ENCODE results near the gene PARVB.

The PARVB gene

DNA sequence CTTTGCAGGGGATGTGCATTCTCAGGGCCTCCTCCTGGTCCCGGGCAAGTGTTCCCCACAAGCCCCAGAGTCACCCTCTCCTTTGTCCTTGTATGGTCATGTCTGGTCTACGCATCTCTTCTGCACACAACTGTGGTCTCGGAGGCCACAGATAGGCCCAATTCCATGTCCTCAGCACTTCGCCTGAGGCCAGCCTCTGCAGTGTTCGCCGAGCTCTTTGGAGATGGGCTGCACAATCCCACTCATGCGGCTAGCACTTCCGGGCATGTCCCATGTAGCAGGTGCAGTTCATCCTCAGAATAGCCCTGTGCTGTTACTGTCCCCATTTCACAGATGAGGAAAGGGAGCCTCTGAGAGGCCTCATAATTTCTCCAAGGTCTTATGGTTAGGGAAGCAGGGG lies 164.2 kb downstream of the PARVB start:
- DNase-seq, result no peak

DNA sequence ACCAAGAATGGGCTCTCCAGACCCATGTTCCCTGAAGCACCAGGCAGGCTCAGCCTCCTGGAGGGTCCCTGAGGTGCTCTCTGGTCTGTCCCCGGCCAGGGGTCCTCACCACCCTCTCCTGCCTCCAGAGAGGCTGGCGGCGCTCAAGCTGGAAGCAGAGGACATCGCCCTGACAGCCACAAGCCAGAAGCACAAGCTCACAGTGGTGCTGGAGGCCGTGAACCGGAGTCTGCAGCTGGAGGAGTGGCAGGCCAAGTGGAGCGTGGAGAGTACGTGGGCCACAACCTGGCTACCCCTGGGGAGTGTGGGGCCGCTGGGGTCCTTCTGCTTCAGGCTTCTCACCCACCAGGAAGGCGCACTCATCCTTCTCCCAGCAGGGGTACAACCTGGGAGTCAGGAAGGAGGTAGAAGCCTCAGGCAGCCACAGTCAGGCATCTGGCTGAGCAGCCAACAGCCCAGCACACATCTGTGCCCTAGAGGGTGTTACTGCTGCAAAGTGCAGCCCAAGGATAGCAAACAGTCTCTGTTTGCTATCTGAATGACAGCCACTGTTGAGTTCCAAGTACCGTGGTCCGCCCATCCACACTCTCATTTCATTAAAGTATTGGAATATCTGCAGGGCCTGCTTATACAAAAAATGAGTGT lies 165.0 kb downstream of the PARVB start:
- no peak for DNase-seq

DNA sequence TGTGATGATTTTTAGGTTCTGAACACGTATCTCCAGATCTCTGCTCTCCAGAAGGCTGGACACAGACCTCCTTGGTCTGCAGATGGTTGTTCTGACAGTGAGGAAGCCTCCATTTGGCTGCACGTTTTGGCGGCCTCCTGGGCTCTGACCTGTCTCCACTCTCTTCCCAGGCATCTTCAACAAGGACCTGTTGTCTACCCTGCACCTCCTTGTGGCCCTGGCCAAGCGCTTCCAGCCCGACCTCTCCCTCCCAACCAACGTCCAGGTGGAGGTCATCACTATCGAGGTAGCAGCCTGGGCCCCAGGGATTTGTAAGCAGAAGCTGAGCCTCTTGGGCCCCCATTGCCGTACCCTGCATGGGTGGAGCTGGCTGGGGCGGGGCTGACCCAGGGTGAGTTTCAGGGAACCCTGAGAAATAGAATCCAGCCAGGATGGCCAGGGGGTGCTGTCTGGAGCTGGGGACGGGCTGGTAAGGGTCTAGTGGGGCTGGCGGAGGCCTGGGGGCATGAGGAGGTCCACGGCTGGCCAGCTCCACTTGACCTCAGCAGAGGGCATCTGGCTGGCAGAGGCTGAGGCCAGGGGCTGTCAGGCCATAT lies 166.4 kb downstream of the PARVB start:
- DNase-seq, result no peak

DNA sequence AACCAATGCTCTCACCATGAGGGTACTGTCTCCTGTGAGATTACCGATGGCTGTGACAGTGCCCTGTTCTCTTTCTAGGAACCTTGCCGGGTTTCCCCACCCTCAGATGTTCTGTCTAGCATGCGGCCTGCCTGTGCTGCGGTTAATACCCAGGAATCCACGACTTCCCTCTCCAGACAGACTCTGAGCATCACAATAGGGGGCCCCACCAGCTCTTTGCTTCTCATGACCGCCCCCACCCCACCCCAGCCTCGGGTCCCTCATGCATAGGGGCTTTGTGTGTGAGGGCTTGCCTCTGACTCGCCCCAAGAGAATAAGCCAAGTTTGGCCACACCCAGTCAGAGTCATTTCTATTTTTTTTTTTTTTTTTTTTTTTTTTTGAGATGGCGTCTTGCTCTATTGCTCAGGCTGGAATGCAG lies 166.9 kb downstream of the PARVB start:
- no peak for DNase-seq

DNA sequence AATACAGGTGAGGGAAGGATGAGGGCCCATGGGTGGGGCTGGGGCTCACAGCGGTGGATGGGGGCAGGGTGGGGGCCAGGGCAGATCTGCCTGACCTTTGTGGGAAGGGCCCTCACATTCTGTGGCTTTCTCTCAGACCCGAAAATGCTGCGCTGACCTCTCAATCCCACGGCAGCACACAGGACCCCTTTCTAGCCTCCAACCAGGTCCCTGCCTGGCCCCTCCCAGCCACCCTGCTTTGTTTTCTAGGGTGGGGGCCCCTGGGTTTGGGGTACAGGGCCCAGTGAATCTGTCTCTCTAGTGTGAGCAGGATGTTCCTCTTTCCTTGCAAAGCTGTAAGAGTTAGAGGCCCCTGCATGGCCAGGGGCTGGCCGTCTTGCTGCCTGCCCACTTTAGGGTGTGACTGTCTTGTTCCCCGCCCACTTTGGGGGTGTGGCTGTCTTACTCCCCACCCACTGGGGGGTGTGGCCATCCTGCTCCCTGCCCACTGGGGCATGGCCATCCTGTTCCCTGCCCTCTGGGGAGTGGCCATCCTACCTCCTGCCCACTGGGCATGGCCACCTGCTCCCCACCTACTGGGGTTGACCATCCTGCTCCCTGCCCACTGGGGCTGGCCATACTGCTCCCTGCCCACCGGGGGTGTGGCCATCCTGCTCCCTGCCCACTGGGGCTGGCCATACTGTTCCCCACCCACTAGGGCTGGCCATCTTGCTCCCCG lies 168.2 kb downstream of the PARVB start:
- no peak for DNase-seq

DNA sequence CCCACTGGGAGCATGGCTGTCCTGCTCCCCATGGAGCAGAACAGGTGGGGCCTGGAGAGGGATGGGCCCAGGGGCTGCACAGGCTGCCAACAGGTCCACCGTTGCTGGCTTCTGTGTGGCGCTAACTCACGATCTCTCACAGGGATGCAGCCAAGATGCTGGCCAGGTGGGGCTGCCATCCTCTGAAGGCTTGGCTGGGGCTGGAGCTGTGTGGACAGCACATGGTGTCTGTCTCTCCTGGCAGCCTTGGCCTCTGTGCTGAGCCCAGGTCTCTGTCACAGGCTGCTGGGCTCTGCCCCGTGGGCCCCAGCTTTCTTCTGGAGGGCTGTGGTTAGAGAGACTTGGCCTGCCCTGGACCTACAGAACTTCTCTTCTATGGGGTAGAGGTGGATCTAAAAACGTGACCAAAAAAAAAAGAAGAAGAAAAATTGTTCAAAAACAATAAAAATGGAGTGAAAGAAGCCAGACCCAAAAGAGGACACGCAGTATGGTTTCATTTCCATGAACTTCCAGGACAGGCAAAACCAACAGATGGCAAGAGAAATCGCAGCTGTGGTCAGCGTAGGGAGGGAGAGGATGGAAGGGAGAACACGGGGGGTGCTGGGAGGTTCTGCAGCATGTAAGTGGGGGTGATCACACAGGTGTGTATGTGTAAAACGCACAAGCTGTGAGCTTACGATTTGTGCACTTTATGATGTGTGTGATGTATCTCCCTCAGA lies 168.9 kb downstream of the PARVB start:
- DNase-seq, result no peak

DNA sequence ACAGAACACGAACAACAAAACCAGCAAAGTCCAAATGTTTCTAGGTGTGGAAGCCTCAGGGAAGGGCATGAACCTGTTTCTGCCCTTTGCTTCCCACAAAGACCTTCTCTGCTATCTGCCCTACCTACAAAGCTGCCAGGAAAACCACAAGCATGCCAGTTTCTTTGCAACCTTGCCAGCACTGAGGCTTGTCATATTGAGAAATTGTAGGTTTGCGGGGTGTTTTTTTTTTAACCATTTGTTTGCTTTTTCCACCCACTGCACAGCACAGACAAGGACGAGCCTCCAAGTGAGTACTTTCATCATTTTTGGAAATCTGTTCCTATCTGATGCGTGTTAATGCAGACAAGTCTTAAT lies 169.4 kb downstream of the PARVB start:
- no peak for DNase-seq

DNA sequence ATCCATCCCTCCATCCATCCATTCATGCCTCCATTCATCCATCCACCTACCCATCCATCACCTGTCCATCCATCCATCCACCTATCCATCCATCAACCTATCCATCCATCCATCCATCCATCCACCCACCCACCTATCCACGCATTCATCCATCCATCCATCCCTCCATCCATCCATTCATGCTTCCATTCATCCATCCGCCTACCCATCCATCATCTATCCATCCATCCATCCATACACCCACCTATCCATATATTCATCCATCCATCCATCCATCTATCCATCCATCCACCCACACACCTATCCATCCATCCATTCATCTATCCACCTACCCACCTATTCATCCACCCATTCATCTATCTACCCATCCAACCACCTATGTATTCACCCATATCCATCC lies 170.5 kb downstream of the PARVB start:
- no peak for DNase-seq

DNA sequence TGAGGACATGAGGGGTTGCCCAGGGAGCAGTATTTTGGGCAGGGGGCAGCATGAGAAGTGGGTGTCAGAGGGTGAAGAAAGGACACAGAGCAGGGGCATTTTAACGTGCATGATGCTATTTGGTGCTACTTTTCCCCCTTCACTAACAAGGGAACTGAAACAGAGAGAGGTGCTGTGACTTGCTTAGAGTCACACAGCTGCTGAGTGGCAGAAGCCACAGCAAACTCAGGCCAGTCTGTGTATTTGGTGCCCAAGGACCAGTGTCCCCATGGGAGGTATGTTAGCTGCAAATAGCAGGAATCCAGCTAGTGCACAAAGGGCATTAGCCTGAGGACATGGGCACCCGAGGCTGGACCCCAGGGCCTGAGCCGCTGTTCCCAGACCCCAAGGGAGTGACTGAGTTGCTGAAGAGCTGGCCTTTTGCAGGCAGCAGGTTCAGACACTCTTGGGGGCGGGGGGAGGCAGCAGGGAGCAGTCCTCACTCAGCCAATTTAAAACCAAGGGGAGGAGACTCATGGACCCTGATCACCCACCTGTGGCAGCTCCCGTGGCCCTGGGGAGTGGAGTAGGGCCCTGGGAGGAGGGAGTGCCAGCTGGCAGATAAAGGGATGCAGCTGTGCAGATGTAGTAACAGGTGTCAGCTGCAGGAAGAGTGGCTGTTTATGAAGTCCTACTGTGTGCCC lies 171.2 kb downstream of the PARVB start:
- DNase-seq, result no peak

DNA sequence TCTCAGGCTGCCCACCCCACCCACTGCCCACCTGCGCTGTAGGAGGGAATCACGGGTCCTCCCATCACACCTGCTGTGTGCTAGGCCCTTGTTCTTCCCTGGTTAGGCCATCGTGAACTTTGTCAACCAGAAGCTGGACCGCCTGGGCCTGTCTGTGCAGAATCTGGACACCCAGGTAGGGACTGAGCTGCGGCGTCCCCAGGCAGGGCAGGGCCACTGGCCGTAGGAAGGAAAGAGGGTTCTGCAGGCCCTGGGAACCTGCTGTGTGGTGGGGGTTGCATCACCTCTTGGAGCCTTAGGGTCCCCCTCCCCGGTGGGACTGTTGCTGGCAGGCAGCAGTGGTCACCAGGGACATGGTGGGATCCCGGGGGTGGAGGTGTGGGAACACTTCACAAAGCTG lies 172.1 kb downstream of the PARVB start:
- DNase-seq, result no peak

DNA sequence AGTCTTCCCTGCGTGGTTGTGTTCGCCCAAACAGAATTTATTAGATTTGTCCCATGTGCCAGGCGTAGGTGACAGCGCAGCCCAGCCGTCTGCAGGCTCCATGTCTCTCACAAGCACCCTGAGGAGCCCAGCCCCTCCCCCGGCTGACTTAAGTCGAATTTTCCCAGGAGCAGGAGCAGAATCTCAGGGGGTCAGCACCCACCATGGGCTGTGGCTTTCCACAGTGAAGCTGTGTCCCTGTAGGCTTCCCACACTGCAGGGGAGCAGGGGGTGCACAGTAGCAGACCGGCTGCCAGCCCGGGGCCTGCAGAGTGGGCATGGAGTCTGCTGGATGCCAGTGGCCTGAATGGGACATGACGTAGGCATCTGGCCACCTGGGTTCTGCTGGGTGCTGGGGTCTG lies 172.6 kb downstream of the PARVB start:
- no peak for DNase-seq

DNA sequence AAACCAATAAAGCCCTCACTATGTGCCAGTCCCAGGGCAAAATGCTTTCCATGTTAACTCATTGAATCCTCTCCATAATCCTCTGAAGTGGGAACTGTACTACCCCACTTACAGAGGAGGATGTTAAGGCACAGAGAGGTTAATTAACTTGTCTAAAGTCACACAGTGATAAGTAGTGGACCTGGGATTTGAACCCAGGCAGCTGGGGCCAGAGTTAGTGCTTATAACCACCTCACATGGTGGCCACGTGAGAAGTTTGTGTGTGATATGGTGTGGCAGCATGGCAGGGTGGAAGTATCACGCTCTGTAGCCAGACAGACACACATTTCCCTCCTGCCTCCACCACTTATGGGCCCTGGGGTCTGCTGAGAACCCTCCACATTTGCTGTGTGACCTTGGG lies 173.2 kb downstream of the PARVB start:
- DNase-seq, result no peak

DNA sequence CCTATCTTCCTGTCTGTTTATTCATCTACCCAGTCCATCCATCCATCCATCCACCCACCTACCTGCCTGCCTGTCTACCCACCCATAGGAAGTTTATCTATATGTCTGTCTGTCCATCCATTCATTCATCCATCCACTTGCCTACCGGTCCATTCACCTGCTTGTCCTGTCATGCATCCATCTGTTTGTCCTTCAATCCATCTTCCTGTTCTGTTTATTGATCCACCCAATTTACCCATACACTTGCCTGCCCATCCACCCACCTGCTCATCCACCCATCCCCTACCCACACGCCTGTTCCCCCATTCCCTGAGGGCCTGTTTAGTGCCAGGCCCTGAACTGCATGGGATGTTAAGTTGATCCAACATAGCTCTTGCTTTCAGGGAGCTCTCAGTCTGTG lies 175.1 kb downstream of the PARVB start:
- DNase-seq, result no peak

DNA sequence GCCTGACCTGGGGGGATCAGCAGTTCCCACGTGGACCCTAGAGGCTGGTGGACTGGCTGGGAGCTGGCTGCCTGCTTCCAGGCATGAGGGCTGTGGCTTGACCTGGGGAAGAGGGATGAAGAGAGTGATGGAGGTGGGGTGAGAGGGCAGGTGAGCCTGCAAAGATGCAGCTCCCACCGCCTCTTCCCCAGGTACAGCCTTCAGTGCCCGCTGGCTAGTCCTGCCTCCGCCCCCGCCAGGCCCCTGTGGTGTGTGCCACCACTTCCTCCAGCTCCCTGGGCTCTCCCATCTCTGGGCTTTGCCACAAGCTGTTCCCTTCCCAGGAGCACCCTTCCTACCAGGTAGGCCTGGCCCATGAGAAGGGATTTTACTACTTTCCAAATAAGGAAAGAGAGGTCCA lies 175.8 kb downstream of the PARVB start:
- no peak for DNase-seq

DNA sequence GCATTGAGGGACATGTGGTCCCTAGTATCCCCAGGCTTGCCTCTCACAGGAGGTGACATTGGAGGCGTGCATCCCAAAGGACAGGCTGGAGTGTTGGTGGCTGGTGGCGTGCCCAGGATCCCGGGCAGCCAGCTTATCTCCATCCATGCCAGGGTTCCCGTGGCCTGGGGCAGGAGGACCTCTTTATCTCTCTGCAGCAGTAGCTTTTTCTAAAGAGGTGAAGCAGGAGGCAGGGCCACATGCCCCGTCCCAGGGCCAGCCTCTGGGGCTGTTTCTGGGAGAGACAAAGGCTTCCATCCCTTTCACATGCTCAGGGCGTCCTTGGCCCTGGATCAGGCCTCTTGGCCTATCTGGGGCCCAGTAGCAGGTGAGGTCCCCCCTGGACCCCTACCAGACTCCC lies 176.3 kb downstream of the PARVB start:
- DNase-seq, result no peak

DNA sequence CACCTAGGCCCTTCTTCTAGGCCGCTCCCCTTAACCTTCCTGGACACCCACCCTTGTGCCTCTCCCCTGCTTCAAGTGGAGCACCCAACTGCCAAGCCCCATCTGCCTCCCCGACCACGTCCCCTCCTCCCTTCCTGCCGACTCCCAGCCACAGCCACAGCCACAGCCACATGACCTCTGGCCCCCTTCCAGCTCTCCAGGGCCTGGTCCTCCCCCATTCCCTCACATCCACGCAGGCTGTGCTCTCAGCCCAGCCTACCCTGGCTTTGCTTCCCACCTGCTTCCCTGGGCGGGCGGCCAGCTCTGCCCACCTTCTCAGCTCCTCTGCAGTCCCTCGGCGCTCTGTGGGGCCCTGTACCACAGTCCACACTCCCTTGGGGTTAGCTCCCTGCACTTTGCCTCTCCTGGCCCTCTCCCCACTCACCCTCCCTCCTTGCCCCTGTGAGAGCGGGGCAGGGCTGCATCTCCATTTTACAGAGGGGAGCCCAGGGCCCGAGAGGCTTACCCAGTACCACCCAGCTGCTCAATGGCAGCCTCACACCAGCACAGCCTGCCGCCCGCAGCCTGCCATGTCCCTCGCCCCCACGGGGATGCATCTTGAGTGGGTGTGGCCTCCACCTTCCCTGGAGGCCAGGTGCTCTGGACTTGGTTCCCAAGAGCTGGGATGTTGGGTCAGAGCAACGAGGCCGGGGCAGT lies 176.9 kb downstream of the PARVB start:
- DNase-seq, result no peak

DNA sequence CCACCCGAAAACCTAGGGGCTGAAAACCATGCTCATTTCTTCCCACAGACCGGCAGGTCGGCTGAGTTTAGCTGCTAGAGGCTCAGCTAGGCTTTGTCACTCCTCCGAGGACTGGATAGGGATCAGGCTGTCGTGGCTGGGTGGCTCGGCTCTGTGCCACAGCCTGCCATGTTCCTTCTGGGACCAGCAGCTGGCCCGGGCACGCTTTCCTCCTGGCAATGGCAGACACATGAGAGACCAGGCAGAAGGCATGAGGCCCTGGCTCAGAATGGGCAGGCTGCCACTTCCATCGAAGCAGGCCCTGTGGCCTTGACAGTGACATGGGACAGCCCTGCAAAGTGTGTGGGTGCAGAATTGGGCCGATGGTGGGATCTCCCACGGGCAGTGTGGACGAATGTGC lies 177.6 kb downstream of the PARVB start:
- DNase-seq, result no peak

DNA sequence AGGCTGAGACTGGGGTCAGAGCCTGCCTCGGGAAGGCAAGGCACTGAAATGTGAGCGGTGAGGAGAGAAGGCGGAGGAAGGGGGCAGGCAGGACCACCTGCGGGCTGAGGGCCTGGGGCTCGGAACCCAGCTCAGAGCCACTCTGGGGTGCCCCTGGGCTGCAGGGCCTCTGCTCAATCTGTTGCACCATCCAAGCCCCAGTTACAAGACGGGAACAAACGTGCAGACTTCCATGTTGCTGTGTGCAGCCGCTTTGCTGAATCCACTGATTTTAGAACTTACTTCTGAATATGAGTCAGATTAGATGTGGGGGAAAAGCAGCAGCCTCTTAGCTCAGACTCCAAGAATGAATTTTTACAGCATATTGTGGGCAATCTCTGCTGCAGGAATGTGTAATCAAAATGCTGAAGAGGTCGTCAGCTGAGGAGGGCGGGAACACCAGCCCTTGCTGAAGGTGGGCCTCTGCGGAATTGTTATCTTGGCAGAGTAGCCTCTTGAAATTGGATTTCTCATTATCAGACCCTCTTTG lies 178.2 kb downstream of the PARVB start:
- DNase-seq, result peak; percentile 30

DNA sequence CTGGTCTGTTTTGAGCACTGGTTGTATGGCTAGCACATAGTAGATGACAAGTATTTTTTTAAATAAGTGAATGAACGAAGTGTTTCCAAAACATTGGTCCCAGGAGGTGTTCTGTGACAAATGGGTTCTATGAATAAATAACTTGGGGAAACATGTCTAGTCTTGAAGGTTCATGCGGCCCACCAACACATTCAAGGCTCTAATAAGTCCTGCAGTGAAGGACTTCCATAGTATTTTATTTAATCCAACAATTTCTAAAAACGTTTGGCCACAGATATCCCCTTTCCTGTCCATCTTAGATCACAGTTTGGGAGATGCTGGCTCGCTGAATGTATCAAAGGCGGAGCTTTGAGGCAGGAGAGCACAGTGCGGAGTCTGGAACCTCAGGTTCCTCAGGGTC lies 179.1 kb downstream of the PARVB start:
- DNase-seq, result no peak

DNA sequence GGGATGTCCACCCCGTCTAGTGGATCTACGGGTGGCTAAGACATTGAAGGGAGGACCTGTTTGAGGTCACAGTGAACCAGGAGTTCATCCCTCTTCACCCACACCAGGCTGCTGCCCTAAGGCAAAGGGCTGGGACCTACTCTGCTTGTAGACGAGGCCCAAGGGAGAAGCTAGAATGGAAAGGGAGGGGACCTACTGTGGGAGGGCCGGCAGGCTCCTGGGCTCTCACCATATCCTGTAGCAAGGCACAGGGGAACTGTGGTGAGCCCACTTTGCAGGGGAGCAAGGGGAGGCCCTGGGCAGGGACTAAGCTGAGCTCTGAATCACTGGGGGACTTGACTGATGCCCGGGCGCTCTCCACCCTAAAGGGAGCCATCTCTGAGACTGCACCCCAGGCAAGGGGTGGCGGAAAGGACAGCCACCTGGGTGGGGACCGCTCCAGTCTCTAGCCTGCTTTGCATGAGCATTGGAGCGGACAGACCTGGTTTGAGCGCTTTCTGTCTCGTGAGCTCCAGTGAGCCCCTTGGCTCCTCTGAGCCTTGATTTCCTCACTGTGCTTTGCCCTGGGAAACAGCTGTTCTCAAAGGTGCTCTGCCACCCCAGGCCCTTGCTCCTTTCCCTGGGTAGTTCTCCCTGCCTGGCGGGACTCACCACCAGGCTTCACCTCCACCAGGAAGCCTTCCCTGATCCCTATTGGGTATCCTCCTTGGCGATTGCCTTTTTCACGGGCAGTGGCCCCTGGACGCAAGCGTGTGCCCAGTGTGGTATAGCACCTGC lies 180.8 kb downstream of the PARVB start:
- no peak for DNase-seq

DNA sequence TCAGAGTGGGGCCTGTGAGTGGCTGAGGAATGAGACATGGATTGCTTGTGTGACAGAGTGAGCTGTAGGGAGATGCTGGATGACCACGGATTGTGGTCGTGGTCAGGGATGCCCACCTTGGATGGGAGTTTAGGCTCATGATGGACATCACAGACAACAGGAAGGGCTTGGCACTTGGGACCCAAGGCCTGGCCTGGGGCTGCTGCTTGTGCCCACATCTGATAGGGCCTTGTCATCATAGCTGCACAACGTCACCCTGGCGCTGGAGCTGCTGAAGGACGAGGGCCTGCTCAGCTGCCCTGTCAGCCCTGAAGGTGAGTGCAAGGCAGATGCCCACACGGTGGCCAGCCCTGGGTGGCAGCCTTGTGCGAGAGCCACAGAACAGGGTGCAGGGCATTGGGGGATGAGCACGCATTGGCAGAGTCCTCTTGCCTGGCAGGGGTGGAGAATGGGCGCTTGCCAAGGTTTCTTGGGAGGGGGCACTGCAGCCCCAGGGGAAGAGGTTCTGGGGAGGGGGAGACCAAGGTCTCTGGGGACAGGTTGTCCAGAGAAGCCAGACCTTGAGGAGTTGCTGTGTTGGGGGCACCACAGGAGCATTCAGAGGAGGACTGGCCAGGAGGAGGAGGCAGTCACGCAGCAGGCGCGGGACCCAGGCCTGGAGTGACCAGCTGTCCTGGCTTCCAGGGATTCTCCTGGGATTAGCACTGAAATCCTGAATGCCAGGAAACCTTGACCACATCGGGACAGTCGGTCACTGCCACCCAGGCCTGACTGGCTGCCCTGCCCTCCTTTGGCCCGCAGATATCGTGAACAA lies 181.6 kb downstream of the PARVB start:
- DNase-seq, result no peak

Measured in T1000 (cell line).